PFSK-1 (cell line): ENCODE data around the gene FOXP4.

Experiments used
- FOXP2 ChIP-seq: optimal IDR thresholded peaks from 2 replicates; pipeline ENCODE3; 2011; ENCODE audit warnings: borderline replicate concordance, control low read depth, inconsistent platforms; ENCODE audit not compliant: insufficient read depth; ENCODE audit errors: extremely low read length, extremely low read depth
- POLR2AphosphoS5 ChIP-seq: IDR thresholded peaks from 2 replicates; pipeline ENCODE4 v1.6.1; 2012; ENCODE audit warnings: low read depth, mild to moderate bottlenecking, control low read depth, low read length, moderate library complexity
- SIN3A ChIP-seq: IDR thresholded peaks from 2 replicates; pipeline ENCODE4 v1.6.1; 2012; ENCODE audit warnings: mild to moderate bottlenecking, low read length, moderate library complexity, borderline replicate concordance; ENCODE audit not compliant: insufficient read depth
- TAF1 ChIP-seq: IDR thresholded peaks from 2 replicates; pipeline ENCODE4 v1.6.1; 2012; ENCODE audit warnings: low read length, control low read depth, borderline replicate concordance; ENCODE audit not compliant: insufficient read depth
- TF ChIP-seq, protein P1 (sequence below), 2 experiments: IDR thresholded peaks; 2 replicates each; pipeline versions ENCODE4 v1.6.1 to v1.8.0; 2011 to 2012; ENCODE audit warnings: low read depth in 2 of 2, low read length in 2 of 2, control low read depth in 1 of 2, inconsistent platforms in 1 of 2, mild to moderate bottlenecking in 1 of 2, moderate library complexity in 1 of 2; ENCODE audit not compliant: insufficient read depth in 1 of 2

Gene FOXP4

DNA sequence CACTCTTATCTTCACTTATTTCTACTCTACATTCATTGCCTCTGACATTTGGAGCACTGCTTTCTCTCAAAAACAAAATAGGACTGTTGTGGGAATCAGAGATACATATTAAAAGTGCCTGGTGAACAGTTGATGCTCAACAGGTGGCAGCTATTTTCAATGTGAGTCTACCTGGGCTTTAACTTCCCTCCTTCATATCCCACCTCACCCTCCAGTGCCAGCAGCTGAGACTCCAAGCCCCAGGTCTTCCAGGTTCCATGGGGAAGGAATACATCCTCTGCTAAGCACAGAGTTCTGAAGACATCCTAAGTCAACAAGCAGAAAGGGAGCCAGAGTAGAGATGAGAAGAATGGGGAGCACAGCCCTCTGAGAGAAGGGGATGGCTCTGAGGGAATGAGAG lies 7.0 kb upstream of the FOXP4 start:
- no peak for TF ChIP-seq TAF1
- TF ChIP-seq, protein P1, sequence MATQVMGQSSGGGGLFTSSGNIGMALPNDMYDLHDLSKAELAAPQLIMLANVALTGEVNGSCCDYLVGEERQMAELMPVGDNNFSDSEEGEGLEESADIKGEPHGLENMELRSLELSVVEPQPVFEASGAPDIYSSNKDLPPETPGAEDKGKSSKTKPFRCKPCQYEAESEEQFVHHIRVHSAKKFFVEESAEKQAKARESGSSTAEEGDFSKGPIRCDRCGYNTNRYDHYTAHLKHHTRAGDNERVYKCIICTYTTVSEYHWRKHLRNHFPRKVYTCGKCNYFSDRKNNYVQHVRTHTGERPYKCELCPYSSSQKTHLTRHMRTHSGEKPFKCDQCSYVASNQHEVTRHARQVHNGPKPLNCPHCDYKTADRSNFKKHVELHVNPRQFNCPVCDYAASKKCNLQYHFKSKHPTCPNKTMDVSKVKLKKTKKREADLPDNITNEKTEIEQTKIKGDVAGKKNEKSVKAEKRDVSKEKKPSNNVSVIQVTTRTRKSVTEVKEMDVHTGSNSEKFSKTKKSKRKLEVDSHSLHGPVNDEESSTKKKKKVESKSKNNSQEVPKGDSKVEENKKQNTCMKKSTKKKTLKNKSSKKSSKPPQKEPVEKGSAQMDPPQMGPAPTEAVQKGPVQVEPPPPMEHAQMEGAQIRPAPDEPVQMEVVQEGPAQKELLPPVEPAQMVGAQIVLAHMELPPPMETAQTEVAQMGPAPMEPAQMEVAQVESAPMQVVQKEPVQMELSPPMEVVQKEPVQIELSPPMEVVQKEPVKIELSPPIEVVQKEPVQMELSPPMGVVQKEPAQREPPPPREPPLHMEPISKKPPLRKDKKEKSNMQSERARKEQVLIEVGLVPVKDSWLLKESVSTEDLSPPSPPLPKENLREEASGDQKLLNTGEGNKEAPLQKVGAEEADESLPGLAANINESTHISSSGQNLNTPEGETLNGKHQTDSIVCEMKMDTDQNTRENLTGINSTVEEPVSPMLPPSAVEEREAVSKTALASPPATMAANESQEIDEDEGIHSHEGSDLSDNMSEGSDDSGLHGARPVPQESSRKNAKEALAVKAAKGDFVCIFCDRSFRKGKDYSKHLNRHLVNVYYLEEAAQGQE (IDR thresholded peaks at IDR 0.05; ENCODE audit: insufficient read depth in 1 of 2, low read depth in 2 of 2, low read length in 2 of 2), result no peak
- TF ChIP-seq POLR2AphosphoS5, result no peak
- no peak for TF ChIP-seq FOXP2
- no peak for TF ChIP-seq SIN3A

DNA sequence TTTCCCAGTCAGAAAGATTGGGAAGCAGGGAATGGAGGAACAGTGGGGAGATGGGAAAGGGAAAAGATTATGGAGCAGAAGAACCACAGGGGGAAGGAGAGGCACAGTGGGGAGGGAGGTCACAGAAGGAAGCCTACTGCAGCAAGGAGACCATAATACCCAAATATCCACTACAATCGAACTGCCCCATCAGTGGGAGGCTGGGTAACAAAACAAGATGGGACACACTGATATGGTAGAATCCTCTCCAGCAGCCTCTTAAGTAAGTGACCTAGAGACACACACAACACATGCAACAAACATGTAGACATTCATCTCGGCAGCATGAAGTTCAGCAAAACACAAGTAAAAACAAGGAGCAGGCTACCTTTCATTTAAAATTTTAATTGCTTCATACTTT lies 4.8 kb upstream of the FOXP4 start:
- TF ChIP-seq POLR2AphosphoS5 (no peak), SIN3A (no peak), FOXP2 (no peak), TAF1 (no peak)
- TF ChIP-seq, protein P1 (IDR thresholded peaks at IDR 0.05; ENCODE audit: insufficient read depth in 1 of 2, low read depth in 2 of 2, low read length in 2 of 2), result no peak

- no peak for TF ChIP-seq FOXP2
- no peak for TF ChIP-seq SIN3A
- no peak for TF ChIP-seq TAF1
- TF ChIP-seq, protein P1 (IDR thresholded peaks at IDR 0.05; ENCODE audit: insufficient read depth in 1 of 2, low read depth in 2 of 2, low read length in 2 of 2), result no peak
Observed at GRCh38 chr6:41543087-41543486, 3.1 kb upstream of the FOXP4 start.

GRCh38 chr6:41545247-41545702 lies 906 bp upstream of the FOXP4 start:
- TF ChIP-seq POLR2AphosphoS5, result no peak
- TF ChIP-seq FOXP2, result no peak
- no peak for TF ChIP-seq SIN3A
- TF ChIP-seq TAF1, result no peak
- TF ChIP-seq, protein P1 (IDR thresholded peaks at IDR 0.05; ENCODE audit: insufficient read depth in 1 of 2, low read depth in 2 of 2, low read length in 2 of 2), result no peak

- no peak for TF ChIP-seq SIN3A
- no peak for TF ChIP-seq TAF1
Observed at GRCh38 chr6:41546475-41546865, 289 bp downstream of the FOXP4 start.
